Astrocyte of the spinal cord (primary cell): Measurements from ENCODE around the gene ECT2L.

Experiments used
- DNase-seq: peaks from one replicate; pipeline ENCODE4 v3.0.0; 2011; ENCODE audit warnings: low read depth, low spot score
- H3K4me3 ChIP-seq: 2 replicates; pipeline ENCODE4 v1.5.1; 2011; ENCODE audit warnings: low read depth, mild to moderate bottlenecking, low read length, moderate library complexity
- in situ Hi-C: cut with HindIII; loops from 2 replicates; pipeline ENCODE4 v1.10.0; 2017; ENCODE audit warnings: low sequenced_read_pairs
- TF ChIP-seq, protein P1 (sequence below): IDR thresholded peaks from 2 replicates; pipeline ENCODE4 v1.5.1; 2012; ENCODE audit warnings: low read depth, mild to moderate bottlenecking, low read length, inconsistent platforms

Gene ECT2L

DNA sequence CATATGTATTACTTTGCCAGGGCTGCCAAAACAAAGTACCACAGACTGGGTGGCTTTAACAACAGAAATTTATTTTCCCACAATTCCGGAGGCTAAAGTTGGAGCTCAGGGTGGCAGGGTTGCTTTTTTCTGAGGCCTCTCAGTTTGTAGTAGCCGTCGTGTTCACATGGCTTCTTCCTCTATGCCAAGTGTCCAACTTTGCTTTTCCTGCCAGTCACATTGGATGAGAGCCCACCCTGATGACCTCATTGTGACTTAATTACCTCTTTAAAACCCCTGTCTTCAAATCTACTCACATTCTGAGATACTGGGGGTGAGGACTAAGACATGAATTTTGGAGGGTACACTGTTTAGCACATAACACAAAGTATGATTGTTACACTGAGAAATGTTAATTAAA, 9.9 kb upstream of the ECT2L start:
- H3K4me3 ChIP-seq, result no peak overlapping the region
- peak; percentile 20 for DNase-seq
- TF ChIP-seq, protein P1, sequence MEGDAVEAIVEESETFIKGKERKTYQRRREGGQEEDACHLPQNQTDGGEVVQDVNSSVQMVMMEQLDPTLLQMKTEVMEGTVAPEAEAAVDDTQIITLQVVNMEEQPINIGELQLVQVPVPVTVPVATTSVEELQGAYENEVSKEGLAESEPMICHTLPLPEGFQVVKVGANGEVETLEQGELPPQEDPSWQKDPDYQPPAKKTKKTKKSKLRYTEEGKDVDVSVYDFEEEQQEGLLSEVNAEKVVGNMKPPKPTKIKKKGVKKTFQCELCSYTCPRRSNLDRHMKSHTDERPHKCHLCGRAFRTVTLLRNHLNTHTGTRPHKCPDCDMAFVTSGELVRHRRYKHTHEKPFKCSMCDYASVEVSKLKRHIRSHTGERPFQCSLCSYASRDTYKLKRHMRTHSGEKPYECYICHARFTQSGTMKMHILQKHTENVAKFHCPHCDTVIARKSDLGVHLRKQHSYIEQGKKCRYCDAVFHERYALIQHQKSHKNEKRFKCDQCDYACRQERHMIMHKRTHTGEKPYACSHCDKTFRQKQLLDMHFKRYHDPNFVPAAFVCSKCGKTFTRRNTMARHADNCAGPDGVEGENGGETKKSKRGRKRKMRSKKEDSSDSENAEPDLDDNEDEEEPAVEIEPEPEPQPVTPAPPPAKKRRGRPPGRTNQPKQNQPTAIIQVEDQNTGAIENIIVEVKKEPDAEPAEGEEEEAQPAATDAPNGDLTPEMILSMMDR, result no peak
- in situ Hi-C loops, result no loop called here

DNA sequence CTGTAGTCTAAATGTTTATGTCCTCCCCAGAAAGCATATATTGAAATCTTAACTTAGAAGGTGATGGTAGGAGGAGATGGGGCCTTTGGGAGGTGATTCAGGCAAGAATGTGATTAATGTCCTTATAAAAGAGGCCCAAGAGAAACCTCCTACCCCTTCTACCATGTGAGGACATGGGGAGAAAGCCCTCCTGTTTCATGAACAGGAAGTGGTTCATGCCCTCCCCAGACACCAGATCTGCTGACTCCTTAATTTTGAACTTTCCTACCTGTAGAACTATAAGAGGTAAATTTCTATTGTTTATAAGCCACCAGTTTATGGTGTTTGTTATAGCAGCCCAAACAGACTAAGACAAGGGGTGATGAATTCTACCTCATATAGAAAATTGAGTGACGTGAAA, 8.7 kb upstream of the ECT2L start:
- H3K4me3 ChIP-seq, result no peak overlapping the region
- in situ Hi-C loops, result no loop called here
- TF ChIP-seq, protein P1, result no peak
- no peak for DNase-seq

DNA sequence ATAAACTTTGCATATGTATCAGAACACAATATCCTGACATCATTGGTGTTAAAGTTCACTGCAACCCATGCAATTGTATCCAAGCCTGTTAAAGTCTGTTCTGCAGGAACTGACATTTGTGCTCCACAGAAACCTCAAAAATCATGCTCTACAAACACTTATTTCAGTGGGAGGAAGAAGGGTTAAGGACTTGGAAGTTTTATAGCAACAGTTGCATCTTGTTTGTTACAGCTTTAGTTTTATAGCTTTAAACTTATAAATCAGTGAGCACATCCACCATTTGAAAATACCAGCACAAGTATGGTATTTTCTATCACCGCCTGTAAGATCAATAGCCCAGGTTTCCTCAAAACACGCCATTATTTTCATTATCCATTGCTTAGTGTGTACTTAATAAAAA, 884 bp downstream of the ECT2L start:
- no peak for DNase-seq
- TF ChIP-seq, protein P1, result no peak
- in situ Hi-C loops, result no loop called here
- no peak overlapping the region for H3K4me3 ChIP-seq

DNA sequence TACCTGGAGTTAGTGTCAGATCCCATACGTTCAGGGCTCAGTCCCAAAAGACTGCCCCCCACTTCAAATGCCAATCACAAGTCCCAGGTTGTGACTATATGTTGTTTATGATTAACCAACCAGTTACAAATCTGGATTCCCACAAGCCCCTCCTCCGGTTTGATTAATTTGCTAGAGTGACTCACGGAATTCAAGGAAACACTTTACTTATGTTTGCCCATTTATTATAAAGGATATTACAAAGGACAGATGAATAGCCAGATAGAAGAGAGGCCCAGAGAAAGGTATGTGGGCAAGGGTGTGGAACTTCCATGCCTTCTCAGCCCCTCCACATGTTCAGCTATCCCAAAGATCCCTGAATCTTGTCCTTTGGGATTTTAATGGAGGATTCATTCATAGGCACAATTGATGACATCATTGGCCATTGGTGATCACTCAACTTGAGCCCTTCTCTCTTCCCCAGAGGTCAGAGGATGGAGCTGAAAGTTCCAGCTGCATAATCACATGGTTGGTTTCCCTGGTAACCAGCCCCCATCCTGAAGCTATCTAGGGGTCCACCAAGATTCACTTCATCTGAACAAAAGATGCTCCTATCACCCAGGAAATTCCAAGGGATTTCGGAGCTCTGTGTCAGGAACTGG, 2.0 kb downstream of the ECT2L start:
- TF ChIP-seq, protein P1, result no peak

DNA sequence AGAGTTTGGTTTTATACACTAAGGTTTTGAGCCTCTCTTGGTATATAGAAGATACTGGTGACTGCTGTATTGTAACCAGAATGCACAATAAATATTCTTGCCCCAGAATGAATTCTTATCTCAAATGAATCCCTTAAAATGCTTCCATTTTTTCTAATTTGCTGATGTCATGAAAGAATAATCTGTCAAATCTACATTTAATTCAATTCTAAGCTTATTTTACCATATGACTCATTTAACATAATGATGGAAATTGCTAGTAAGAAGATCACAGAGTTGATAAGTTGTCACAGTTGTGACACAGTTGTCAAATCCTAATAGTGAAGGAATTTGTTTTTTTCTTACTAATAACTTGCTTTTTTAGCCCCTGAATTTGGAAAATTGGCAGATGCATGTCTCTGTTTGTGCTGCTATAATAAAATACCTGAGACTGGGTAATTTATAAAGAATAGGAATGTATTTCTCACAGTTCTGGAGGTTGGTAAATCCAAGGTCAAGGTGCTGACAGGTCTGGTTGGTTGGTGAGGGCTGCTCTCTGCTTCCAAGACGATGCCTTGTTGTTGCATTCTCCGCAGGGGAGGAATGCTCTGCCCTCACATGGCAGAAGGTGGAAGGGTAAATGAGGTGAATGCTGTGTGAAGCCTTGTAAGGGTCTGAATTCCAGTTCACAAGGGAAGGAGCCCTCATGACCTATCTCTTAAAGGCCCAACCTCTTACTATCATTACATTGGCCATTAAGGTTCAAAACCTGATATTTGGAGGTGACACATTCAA, 4.7 kb downstream of the ECT2L start:
- H3K4me3 ChIP-seq, result no peak overlapping the region
- TF ChIP-seq, protein P1, result no peak
- in situ Hi-C loops, result no loop called here
- DNase-seq, result no peak

More for the DNA sequence above, 2.0 kb downstream of the ECT2L start:
- no peak overlapping the region for H3K4me3 ChIP-seq
- DNase-seq, result no peak
- in situ Hi-C loops, result no loop called here

DNA sequence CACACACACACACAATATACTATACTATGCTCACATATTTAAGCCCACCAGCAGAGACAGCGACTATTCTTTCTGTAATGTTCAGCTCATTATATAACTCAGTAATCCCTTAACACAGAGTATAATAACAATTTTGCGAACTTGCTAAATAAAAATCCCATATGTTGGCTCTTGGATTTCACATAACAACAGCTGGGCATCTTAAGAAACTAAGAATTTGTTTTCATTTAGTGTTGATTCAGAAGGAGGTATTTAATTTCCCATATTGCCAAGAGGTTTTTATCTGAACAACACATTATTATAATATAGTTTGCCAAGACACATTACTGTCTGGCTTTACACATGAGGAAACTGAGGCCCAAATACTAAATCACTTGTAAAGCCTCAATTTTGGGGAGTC, 7.4 kb downstream of the ECT2L start:
- in situ Hi-C loops, result no loop called here

More for the DNA sequence above, 7.4 kb downstream of the ECT2L start:
- TF ChIP-seq, protein P1, result no peak
- no peak overlapping the region for H3K4me3 ChIP-seq
- DNase-seq, result no peak
